Hepatocyte (in vitro differentiated cells): ENCODE measurements around the gene VSIG10L. TPM values are rescaled to one million over a fixed set of nuclear protein-coding genes. Genes with fewer than 3 reads are reported as not detected.

Experiments
- DNase-seq: peaks from one replicate; pipeline ENCODE4 v3.0.0-alpha.2; 2016; ENCODE audit warnings: low spot score
- H2AFZ ChIP-seq: fragments of 200-600 bp; sonication (generic); 2 replicates; pipeline ENCODE4 v1.6.0; 2016; ENCODE audit warnings: antibody characterized with exemption, mild to moderate bottlenecking
- H3K27ac ChIP-seq: fragments of 200-600 bp; sonication (generic); 2 replicates; pipeline ENCODE4 v1.5.1; 2016; ENCODE audit warnings: mild to moderate bottlenecking
- H3K27me3 ChIP-seq: fragments of 200-600 bp; sonication (generic); 2 replicates; pipeline ENCODE4 v1.6.1; 2016
- H3K36me3 ChIP-seq: fragments of 200-600 bp; sonication (generic); replicated peaks from 2 replicates; pipeline ENCODE4 v1.5.1; 2016; ENCODE audit warnings: low read depth; ENCODE audit not compliant: insufficient read depth
- H3K4me1 ChIP-seq: fragments of 200-600 bp; sonication (generic); 2 replicates; pipeline ENCODE4 v1.5.1; 2016; ENCODE audit warnings: mild to moderate bottlenecking, moderate library complexity; ENCODE audit not compliant: insufficient read depth
- H3K4me2 ChIP-seq: fragments of 200-600 bp; sonication (generic); 2 replicates; pipeline ENCODE4 v1.6.0; 2016
- H3K4me3 ChIP-seq: fragments of 200-600 bp; sonication (generic); 2 replicates; pipeline ENCODE4 v1.5.1; 2016; ENCODE audit warnings: mild to moderate bottlenecking
- H3K79me2 ChIP-seq: fragments of 200-600 bp; sonication (generic); 2 replicates; pipeline ENCODE4 v1.6.0; 2017; ENCODE audit warnings: mild to moderate bottlenecking
- H3K9me2 ChIP-seq: fragments of 200-600 bp; sonication (generic); replicated peaks from 2 replicates; pipeline ENCODE4 v1.6.0; 2017; ENCODE audit warnings: mild to moderate bottlenecking; ENCODE audit not compliant: insufficient read depth
- H3K9me3 ChIP-seq: fragments of 200-600 bp; sonication (generic); 2 replicates; pipeline ENCODE4 v1.5.1; 2016; ENCODE audit warnings: low read depth, mild to moderate bottlenecking
- H4K20me1 ChIP-seq: fragments of 200-600 bp; sonication (generic); 2 replicates; pipeline ENCODE4 v1.6.0; 2016; ENCODE audit warnings: mild to moderate bottlenecking; ENCODE audit not compliant: insufficient read depth, poor library complexity, severe bottlenecking
- CTCF ChIP-seq: fragments of 200-600 bp; sonication (generic); IDR thresholded peaks from 2 replicates; pipeline ENCODE4 v1.5.1; 2016; ENCODE audit warnings: antibody characterized with exemption, mild to moderate bottlenecking; ENCODE audit not compliant: poor library complexity
- EZH2 ChIP-seq: fragments of 200-600 bp; sonication (generic); IDR thresholded peaks from 2 replicates; pipeline ENCODE4 v1.6.1; 2016; ENCODE audit warnings: antibody characterized with exemption, mild to moderate bottlenecking, borderline replicate concordance
- EZH2phosphoT487 ChIP-seq: fragments of 200-600 bp; sonication (generic); IDR thresholded peaks from one replicate; pipeline ENCODE4 v1.6.1; 2018; ENCODE audit warnings: antibody characterized with exemption, mild to moderate bottlenecking, low read depth, moderate library complexity; ENCODE audit not compliant: unreplicated experiment, severe bottlenecking
- WGBS: methylation state at CpG from one replicate; pipeline ENCODE4 v1.1.6; 2016; ENCODE audit warnings: low lambda C conversion rate; ENCODE audit errors: missing lambda C conversion rate; 5-methylcytosine and 5-hydroxymethylcytosine counted together
- polyA plus RNA-seq: library from polyadenylated mRNA; unstranded; fragments of >200 nt; fragmentation: Nextera tagmentation; extraction: Ambion mirVana; gene quantifications from 2 replicates; pipeline ENCODE4 v1.2.1, GENCODE V29; 2016
- total RNA-seq: library from RNA; depleted of rRNA; stranded (reverse); fragments of >200 nt; gene quantifications from 2 replicates; pipeline ENCODE4 v1.2.3, GENCODE V29; 2014

Gene VSIG10L
- total and polyA plus RNA-seq, 2 experiments from 2014 or later, result 3.4 to 7.8 TPM

- H3K79me2 ChIP-seq, result no peaks in the 10 kb centered on the region
- no peaks in the 10 kb centered on the region for H3K27me3 ChIP-seq
- WGBS, result 72% methylated on average over 10 of the region's 10 CpGs
- H3K27ac ChIP-seq, result no peak overlapping the region
- H3K4me3 ChIP-seq, result no peak overlapping the region
- no peaks in the 10 kb centered on the region for H3K9me2 ChIP-seq
- H3K36me3 ChIP-seq, result no peaks in the 10 kb centered on the region
- H4K20me1 ChIP-seq, result no peaks in the 10 kb centered on the region
- H3K9me3 ChIP-seq, result no peaks in the 10 kb centered on the region
- TF ChIP-seq EZH2, result no peak
- no peak for TF ChIP-seq CTCF
- TF ChIP-seq EZH2phosphoT487, result no peak
- no peaks in the 10 kb centered on the region for H3K4me1 ChIP-seq
- DNase-seq, result no peak
- H2AFZ ChIP-seq, result no peak overlapping the region
- no peak overlapping the region for H3K4me2 ChIP-seq
Observed at GRCh38 chr19:51347209-51347928, 5.4 kb upstream of the VSIG10L start.

GRCh38 chr19:51346742-51347141 lies 4.8 kb upstream of the VSIG10L start:
- Histone ChIP-seq H3K27me3 (no peaks in the 10 kb centered on the region), H3K27ac (no peak overlapping the region), H3K79me2 (no peaks in the 10 kb centered on the region), H2AFZ (no peak overlapping the region), H3K4me2 (no peak overlapping the region), H3K4me3 (no peak overlapping the region), H4K20me1 (no peaks in the 10 kb centered on the region), H3K9me3 (no peaks in the 10 kb centered on the region), H3K4me1 (no peaks in the 10 kb centered on the region), H3K36me3 (no peaks in the 10 kb centered on the region), H3K9me2 (no peaks in the 10 kb centered on the region)
- DNase-seq, result no peak
- no peak for TF ChIP-seq EZH2phosphoT487
- TF ChIP-seq CTCF, result no peak
- TF ChIP-seq EZH2, result no peak
- WGBS, result 87% methylated on average over 17 of the region's 17 CpGs

GRCh38 chr19:51345076-51345620 lies 3.2 kb upstream of the VSIG10L start:
- H3K4me3 ChIP-seq, result no peak overlapping the region
- no peaks in the 10 kb centered on the region for H3K9me2 ChIP-seq
- H3K27ac ChIP-seq, result no peak overlapping the region
- no peaks in the 10 kb centered on the region for H3K36me3 ChIP-seq
- H3K79me2 ChIP-seq, result no peaks in the 10 kb centered on the region
- 98% methylated on average over 9 of the region's 9 CpGs for WGBS
- no peak overlapping the region for H3K4me2 ChIP-seq
- peaks cover 3% of the 10 kb centered on the region for H3K4me1 ChIP-seq
- no peaks in the 10 kb centered on the region for H4K20me1 ChIP-seq
- no peaks in the 10 kb centered on the region for H3K27me3 ChIP-seq
- TF ChIP-seq EZH2phosphoT487, result no peak
- TF ChIP-seq CTCF, result no peak
- no peak for TF ChIP-seq EZH2
- no peak overlapping the region for H2AFZ ChIP-seq
- DNase-seq, result no peak
- H3K9me3 ChIP-seq, result no peaks in the 10 kb centered on the region
